Lung (tissue), 12 donors: ENCODE data around the gene HMG20A. TPM values are rescaled to one million over a fixed set of nuclear protein-coding genes. Genes with fewer than 3 reads are reported as not detected.
A peak's percentile ranks its signal among the peaks of the same experiment; 100 is the strongest.

ENCODE experiments used
- ATAC-seq: fragments of 200-7000 bp; cut with Tn5 transposase; one replicate; pipeline ENCODE4 v1.9.1; 2020; ENCODE audit warnings: moderate number of reproducible peaks; ENCODE audit not compliant: insufficient read depth, low FRiP score
- DNase-seq, 3 donors: peaks; one replicate each; pipeline ENCODE4 v3.0.0-alpha.2; 2013 to 2017
- H3K27ac ChIP-seq, 2 donors: one replicate each; pipeline ENCODE4 v1.5.1; 2013; ENCODE audit warnings: mild to moderate bottlenecking in 2 of 2, moderate library complexity in 2 of 2, control low read depth in 1 of 2, inconsistent platforms in 1 of 2, low read depth in 1 of 2, low read length in 1 of 2
- H3K27me3 ChIP-seq, 3 donors: one replicate each; pipeline ENCODE4 v1.5.1; 2013; ENCODE audit warnings: low read length in 2 of 3; ENCODE audit not compliant: control insufficient read depth in 3 of 3, insufficient read depth in 3 of 3
- H3K36me3 ChIP-seq, 4 donors: one replicate each; pipeline ENCODE4 v1.5.1; 2013; ENCODE audit warnings: low read length in 4 of 4, mild to moderate bottlenecking in 1 of 4, moderate library complexity in 1 of 4; ENCODE audit not compliant: control insufficient read depth in 4 of 4, insufficient read depth in 4 of 4
- H3K4me1 ChIP-seq, 5 donors: one replicate each; pipeline ENCODE4 v1.5.1; 2013; ENCODE audit warnings: low read length in 5 of 5, mild to moderate bottlenecking in 2 of 5, moderate library complexity in 1 of 5; ENCODE audit not compliant: control insufficient read depth in 5 of 5, insufficient read depth in 5 of 5
- H3K4me3 ChIP-seq: one replicate; pipeline ENCODE4 v1.5.1; 2013; ENCODE audit warnings: mild to moderate bottlenecking, control low read depth, moderate library complexity
- H3K9ac ChIP-seq, 2 donors: one replicate each; pipeline ENCODE4 v1.5.1; 2013; ENCODE audit warnings: low read length in 2 of 2, control low read depth in 1 of 2; ENCODE audit not compliant: insufficient read depth in 1 of 2
- H3K9me3 ChIP-seq, 4 donors: one replicate each; pipeline ENCODE4 v1.5.1; 2013; ENCODE audit warnings: low read length in 3 of 4, mild to moderate bottlenecking in 1 of 4, moderate library complexity in 1 of 4; ENCODE audit not compliant: control insufficient read depth in 4 of 4, insufficient read depth in 3 of 4
- CTCF ChIP-seq: IDR thresholded peaks from 2 replicates; pipeline ENCODE4 v1.5.1; 2012; ENCODE audit warnings: mild to moderate bottlenecking; ENCODE audit errors: control extremely low read depth, extremely low read depth
- WGBS, 2 donors: extraction: QIAGEN DNeasy Blood & Tissue Kit; methylation state at CpG; one replicate each; pipeline ENCODE4 v1.1.7; 2013; 5-methylcytosine and 5-hydroxymethylcytosine counted together
- polyA plus RNA-seq, 2 donors: library from polyadenylated mRNA; stranded (reverse); fragments of 200-250 nt; gene quantifications; one replicate each; pipeline ENCODE4 v1.2.1, GENCODE V29; 2013
- total RNA-seq, 2 donors: library from RNA; depleted of rRNA in 1 of 2; stranded (reverse); fragments of >200 nt in 1 of 2; gene quantifications; one replicate each; pipeline ENCODE4 v1.2.1, GENCODE V29; 2014 to 2021
- donor health status: control.
- donor health status: control.
- donor health status: Bipolar disorder and iron deficiency.
- donor health status: healthy.
- donor health status: DM: yes; HTN: yes; CAD: no.

HMG20A gene
- total and polyA plus RNA-seq, 4 donors, result 12.7 to 63.9 (median 23.4) TPM

- Histone ChIP-seq H3K36me3 (no peaks in the 10 kb centered on the region), H3K27me3 (no peaks in the 10 kb centered on the region), H3K4me3 (peak overlapping the region; percentile 4), H3K9me3 (no peaks in the 10 kb centered on the region), H3K9ac (peak overlapping the region; percentile 63 to 68), H3K27ac (peak overlapping the region in 1 of 2 donors; percentile 98), H3K4me1 (peaks cover 4 to 50% (median 24%) of the 10 kb centered on the region in 5 donors)
- no peak for TF ChIP-seq CTCF
- DNase-seq (peak in 1 of 3 donors; percentile 53), ATAC-seq (no peak)
- WGBS, 2 donors, result 50 to 68% methylated on average over 8 of the region's 8 CpGs
Measured at GRCh38 chr15:77418391-77418965, 2.2 kb upstream of the HMG20A start.

- no peak for ATAC-seq
- H3K4me3 ChIP-seq, result peak overlapping the region; percentile 90
- H3K36me3 ChIP-seq, result no peaks in the 10 kb centered on the region
- no peaks in the 10 kb centered on the region for H3K9me3 ChIP-seq
- H3K27ac ChIP-seq, result peak overlapping the region; percentile 98
- TF ChIP-seq CTCF, result peak; percentile 1
- peak overlapping the region; percentile 63 to 68 for H3K9ac ChIP-seq
- WGBS, 2 donors, result 1 to 2% methylated on average over 40 to 72 of the region's 72 CpGs
- no peaks in the 10 kb centered on the region for H3K27me3 ChIP-seq
- H3K4me1 ChIP-seq, result peaks cover 4 to 54% (median 24%) of the 10 kb centered on the region in 5 donors
- DNase-seq, result peak; percentile 58 to 72 (median 60)
Measured at GRCh38 chr15:77418966-77419835, 1.5 kb upstream of the HMG20A start.

- Histone ChIP-seq H3K4me3 (peak within 1 kb of the TSS; percentile 90), H3K9me3 (no peaks in the 10 kb centered on the region), H3K4me1 (peaks cover 4 to 54% (median 24%) of the 10 kb centered on the region in 5 donors), H3K9ac (peak within 1 kb of the TSS; percentile 83 to 97), H3K36me3 (no peaks in the 10 kb centered on the region), H3K27ac (peak within 1 kb of the TSS; percentile 98), H3K27me3 (no peaks in the 10 kb centered on the region)
- peak; percentile 100 for DNase-seq
- TF ChIP-seq CTCF, result no peak
- WGBS, 2 donors, result 0 to 1% methylated on average over 56 to 92 of the region's 92 CpGs
- peak; percentile 98 for ATAC-seq
Measured at GRCh38 chr15:77419836-77420609, 665 bp upstream of the HMG20A start, which contains the start of gene PEAK1. Gene PEAK1, minus strand, starts transcription at chr15:77420104. Its CDS starts 238,178 bp downstream, at chr15:77181926.
